Neural progenitor cell (in vitro differentiated cells): Measurements from ENCODE around the gene AGAP6. TPM values are rescaled to one million over a fixed set of nuclear protein-coding genes. Genes with fewer than 3 reads are reported as not detected.
"Not testable (repeated sequence)": the region's sequence is repeated elsewhere in the genome, so short reads cannot be mapped to it uniquely, and the experiment has no call there.

ENCODE experiments used
- DNase-seq: peaks from one replicate; pipeline ENCODE4 v3.0.0-alpha.2; 2016; ENCODE audit warnings: low spot score
- H2AFZ ChIP-seq: fragments of 200-600 bp; sonication (generic); replicated peaks from 2 replicates; pipeline ENCODE4 v1.6.1; 2016; ENCODE audit warnings: antibody characterized with exemption
- H3F3A ChIP-seq: fragments of 200-600 bp; sonication (generic); 2 replicates; pipeline ENCODE4 v1.6.1; 2016; ENCODE audit warnings: antibody characterized with exemption, low read depth
- H3K27ac ChIP-seq: fragments of 200-600 bp; sonication (generic); 2 replicates; pipeline ENCODE4 v1.5.1; 2016; ENCODE audit warnings: mild to moderate bottlenecking
- H3K27me3 ChIP-seq: fragments of 200-600 bp; sonication (generic); 2 replicates; pipeline ENCODE4 v1.6.1; 2016; ENCODE audit warnings: mild to moderate bottlenecking, moderate library complexity
- H3K36me3 ChIP-seq: fragments of 200-600 bp; sonication (generic); 2 replicates; pipeline ENCODE4 v1.5.1; 2016
- H3K4me1 ChIP-seq: fragments of 200-600 bp; sonication (generic); 2 replicates; pipeline ENCODE4 v1.6.1; 2016; ENCODE audit warnings: mixed run types
- H3K4me2 ChIP-seq: fragments of 200-600 bp; sonication (generic); 2 replicates; pipeline ENCODE4 v1.6.1; 2016
- H3K4me3 ChIP-seq: fragments of 200-600 bp; sonication (generic); 2 replicates; pipeline ENCODE4 v1.5.1; 2016
- H3K79me2 ChIP-seq: fragments of 200-600 bp; sonication (generic); 2 replicates; pipeline ENCODE4 v1.6.1; 2016; ENCODE audit warnings: low read depth
- H3K9ac ChIP-seq: fragments of 200-600 bp; sonication (generic); 2 replicates; pipeline ENCODE4 v1.6.1; 2016
- H3K9me3 ChIP-seq: fragments of 200-600 bp; sonication (generic); 2 replicates; pipeline ENCODE4 v1.5.1; 2016; ENCODE audit warnings: low read depth
- H4K20me1 ChIP-seq: fragments of 200-600 bp; sonication (generic); 2 replicates; pipeline ENCODE4 v1.6.1; 2016; ENCODE audit warnings: low read depth
- H3K27ac Mint-ChIP-seq: 3 replicates; pipeline ENCODE4 v1.8.0; 2021; ENCODE audit warnings: mixed read lengths
- H3K27me3 Mint-ChIP-seq: 2 replicates; pipeline ENCODE4 v1.8.0; 2022; ENCODE audit warnings: low read depth, mild to moderate bottlenecking, inconsistent platforms, moderate library complexity, mixed read lengths; ENCODE audit not compliant: insufficient read depth
- H3K36me3 Mint-ChIP-seq: 3 replicates; pipeline ENCODE4 v1.8.0; 2021; ENCODE audit warnings: mixed read lengths
- H3K4me1 Mint-ChIP-seq: 3 replicates; pipeline ENCODE4 v1.8.0; 2021; ENCODE audit warnings: mixed read lengths
- H3K4me3 Mint-ChIP-seq: 3 replicates; pipeline ENCODE4 v1.8.0; 2021; ENCODE audit warnings: mild to moderate bottlenecking, moderate library complexity, mixed read lengths
- H3K9me3 Mint-ChIP-seq: 3 replicates; pipeline ENCODE4 v1.8.0; 2020; ENCODE audit warnings: mixed read lengths
- CTCF ChIP-seq: fragments of 200-600 bp; sonication (generic); IDR thresholded peaks from 2 replicates; pipeline ENCODE4 v1.5.1; 2017; ENCODE audit warnings: antibody characterized with exemption, mild to moderate bottlenecking
- total RNA-seq: library from RNA; depleted of rRNA; stranded (reverse); fragments of >200 nt; gene quantifications from 2 replicates; pipeline ENCODE4 v1.2.3, GENCODE V29; 2015; ENCODE audit warnings: low replicate concordance

The AGAP6 gene
- 12.3 TPM in 2 replicates for total RNA-seq

GRCh38 chr10:49988376-49988775 lies at the start of gene AGAP6:
AGAP6 (plus strand) TSS chr10:49988406; CDS start chr10:49988716, 310 bp downstream.
- not testable (repeated sequence) for H3K36me3 ChIP-seq, H2AFZ ChIP-seq, H3K4me3 ChIP-seq, H3K9me3 Mint-ChIP-seq, DNase-seq, H3K9me3 ChIP-seq, H3K4me3 Mint-ChIP-seq, H3K9ac ChIP-seq, H3K36me3 Mint-ChIP-seq, H3K27me3 Mint-ChIP-seq, H3K4me2 ChIP-seq, H3F3A ChIP-seq, H3K79me2 ChIP-seq, H3K27ac Mint-ChIP-seq, H3K27me3 ChIP-seq, H3K4me1 Mint-ChIP-seq, H3K4me1 ChIP-seq, H4K20me1 ChIP-seq, H3K27ac ChIP-seq

- not testable (repeated sequence) for H3F3A ChIP-seq, H4K20me1 ChIP-seq, H3K9me3 Mint-ChIP-seq, H3K9me3 ChIP-seq, H3K4me1 ChIP-seq, H3K36me3 ChIP-seq, H3K27me3 Mint-ChIP-seq, H3K36me3 Mint-ChIP-seq, H3K27me3 ChIP-seq
- Histone ChIP-seq H3K9ac (peak within 1 kb of the TSS; percentile 95), H3K27ac (peak within 1 kb of the TSS; percentile 78), H3K4me3 (peak within 1 kb of the TSS; percentile 99), H3K79me2 (peaks cover 76% of the 10 kb centered on the region), H3K4me2 (peak within 1 kb of the TSS; percentile 97), H2AFZ (peak within 1 kb of the TSS; percentile 52)
- peak within 1 kb of the TSS; percentile 98 for H3K4me3 Mint-ChIP-seq
- peak within 1 kb of the TSS; percentile 97 for H3K27ac Mint-ChIP-seq
- peak; percentile 20 for TF ChIP-seq CTCF
- peak; percentile 95 for DNase-seq
- peaks cover 14% of the 10 kb centered on the region for H3K4me1 Mint-ChIP-seq
These were observed 46.5 kb upstream of the AGAP6 start, which contains the start of the genes PARG and TIMM23B for GRCh38 chr10:49941447-49942338. PARG (minus strand) TSS chr10:49942027; CDS start chr10:49941725, 302 bp downstream. TIMM23B (plus strand) TSS chr10:49942053; CDS start chr10:49942195, 142 bp downstream.

- not testable (repeated sequence) for H3F3A ChIP-seq, DNase-seq, H3K36me3 ChIP-seq, H3K4me1 ChIP-seq, H3K36me3 Mint-ChIP-seq, H3K9me3 ChIP-seq, H3K9me3 Mint-ChIP-seq, H4K20me1 ChIP-seq, H3K27me3 Mint-ChIP-seq, H3K27me3 ChIP-seq
- peak overlapping the region; percentile 98 for H3K4me3 Mint-ChIP-seq
- Histone ChIP-seq H2AFZ (peak overlapping the region; percentile 52), H3K9ac (peak overlapping the region; percentile 95), H3K27ac (peak overlapping the region; percentile 63), H3K79me2 (peaks cover 76% of the 10 kb centered on the region), H3K4me3 (peak overlapping the region; percentile 99), H3K4me2 (peak overlapping the region; percentile 97)
- peak overlapping the region; percentile 97 for H3K27ac Mint-ChIP-seq
- peaks cover 14% of the 10 kb centered on the region for H3K4me1 Mint-ChIP-seq
These were observed 45.9 kb upstream of the AGAP6 start for GRCh38 chr10:49942339-49942705.

GRCh38 chr10:49943607-49944006 lies 44.6 kb upstream of the AGAP6 start:
- H3K79me2 ChIP-seq = peaks cover 68% of the 10 kb centered on the region
- H3K4me3 ChIP-seq, H3F3A ChIP-seq, H2AFZ ChIP-seq, H3K9ac ChIP-seq, H3K27ac ChIP-seq, H3K27me3 ChIP-seq, H3K9me3 ChIP-seq, DNase-seq, H3K36me3 ChIP-seq, H3K9me3 Mint-ChIP-seq, H3K4me1 ChIP-seq, H4K20me1 ChIP-seq, H3K27ac Mint-ChIP-seq, H3K36me3 Mint-ChIP-seq, H3K4me3 Mint-ChIP-seq, H3K4me2 ChIP-seq, H3K27me3 Mint-ChIP-seq: not testable (repeated sequence)
- peaks cover 14% of the 10 kb centered on the region for H3K4me1 Mint-ChIP-seq

GRCh38 chr10:49948142-49948541 lies 40.1 kb upstream of the AGAP6 start:
- not testable (repeated sequence) for H3K9me3 ChIP-seq, H3K9me3 Mint-ChIP-seq, H3K27me3 ChIP-seq, H3K4me3 Mint-ChIP-seq, H3K27ac Mint-ChIP-seq, H3K4me2 ChIP-seq, H2AFZ ChIP-seq, H3K9ac ChIP-seq, H4K20me1 ChIP-seq, DNase-seq, H3K27ac ChIP-seq, H3K27me3 Mint-ChIP-seq, H3K4me3 ChIP-seq, H3K4me1 ChIP-seq, H3F3A ChIP-seq, H3K36me3 ChIP-seq, H3K36me3 Mint-ChIP-seq, H3K4me1 Mint-ChIP-seq
- peaks cover 38% of the 10 kb centered on the region for H3K79me2 ChIP-seq

GRCh38 chr10:49948737-49949136 lies 39.5 kb upstream of the AGAP6 start:
- not testable (repeated sequence) for H3K9me3 ChIP-seq, H3K27ac Mint-ChIP-seq, H3K36me3 ChIP-seq, H2AFZ ChIP-seq, H3F3A ChIP-seq, H3K27ac ChIP-seq, H3K4me2 ChIP-seq, H3K4me3 ChIP-seq, H3K9ac ChIP-seq, H3K4me3 Mint-ChIP-seq, H3K36me3 Mint-ChIP-seq, H3K4me1 ChIP-seq, H3K27me3 ChIP-seq, H4K20me1 ChIP-seq, H3K4me1 Mint-ChIP-seq, H3K9me3 Mint-ChIP-seq, DNase-seq, H3K27me3 Mint-ChIP-seq
- H3K79me2 ChIP-seq = peaks cover 33% of the 10 kb centered on the region

GRCh38 chr10:49952006-49952405 lies 36.2 kb upstream of the AGAP6 start:
- H3K4me2 ChIP-seq, H3F3A ChIP-seq, H3K9me3 Mint-ChIP-seq, H3K4me1 ChIP-seq, H3K27me3 Mint-ChIP-seq, H3K27ac Mint-ChIP-seq, H4K20me1 ChIP-seq, H3K4me3 Mint-ChIP-seq, H3K4me1 Mint-ChIP-seq, H3K27ac ChIP-seq, H3K9me3 ChIP-seq, H3K9ac ChIP-seq, H3K4me3 ChIP-seq, H3K27me3 ChIP-seq, H2AFZ ChIP-seq, H3K36me3 ChIP-seq, DNase-seq, H3K36me3 Mint-ChIP-seq: not testable (repeated sequence)
- peaks cover 19% of the 10 kb centered on the region for H3K79me2 ChIP-seq
